22Rv1 (cell line): ENCODE data around the gene KIAA1671.

Experiments
- ZFX ChIP-seq: fragments of 450-650 bp; IDR thresholded peaks from 2 replicates; pipeline ENCODE4 v1.6.1; 2017; ENCODE audit warnings: antibody characterized with exemption, borderline replicate concordance
- TF ChIP-seq, protein P1 (sequence below): fragments of 450-650 bp; IDR thresholded peaks from 2 replicates; pipeline ENCODE4 v1.5.1; 2017; ENCODE audit warnings: mild to moderate bottlenecking

DNA sequence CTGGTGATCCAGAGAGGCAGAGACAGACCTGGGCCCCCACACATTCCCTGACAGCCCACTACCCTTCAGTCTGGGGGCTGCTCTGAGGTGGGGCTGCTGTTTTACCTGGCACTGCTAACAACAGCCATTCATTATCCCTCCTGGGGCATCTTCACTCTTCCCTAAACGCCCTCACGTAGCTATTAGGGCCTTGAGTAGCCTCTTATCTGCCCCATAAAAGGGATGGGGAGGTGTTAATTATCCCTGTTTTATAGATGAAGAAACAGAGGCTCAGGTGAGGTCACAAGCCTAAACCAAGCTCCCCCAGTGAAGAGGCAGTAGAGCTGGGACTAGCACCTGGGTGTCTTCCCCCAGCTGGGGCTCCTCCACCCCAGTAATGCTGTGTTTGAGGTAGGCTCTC is 79.5 kb downstream of the KIAA1671 start:
- TF ChIP-seq, protein P1, sequence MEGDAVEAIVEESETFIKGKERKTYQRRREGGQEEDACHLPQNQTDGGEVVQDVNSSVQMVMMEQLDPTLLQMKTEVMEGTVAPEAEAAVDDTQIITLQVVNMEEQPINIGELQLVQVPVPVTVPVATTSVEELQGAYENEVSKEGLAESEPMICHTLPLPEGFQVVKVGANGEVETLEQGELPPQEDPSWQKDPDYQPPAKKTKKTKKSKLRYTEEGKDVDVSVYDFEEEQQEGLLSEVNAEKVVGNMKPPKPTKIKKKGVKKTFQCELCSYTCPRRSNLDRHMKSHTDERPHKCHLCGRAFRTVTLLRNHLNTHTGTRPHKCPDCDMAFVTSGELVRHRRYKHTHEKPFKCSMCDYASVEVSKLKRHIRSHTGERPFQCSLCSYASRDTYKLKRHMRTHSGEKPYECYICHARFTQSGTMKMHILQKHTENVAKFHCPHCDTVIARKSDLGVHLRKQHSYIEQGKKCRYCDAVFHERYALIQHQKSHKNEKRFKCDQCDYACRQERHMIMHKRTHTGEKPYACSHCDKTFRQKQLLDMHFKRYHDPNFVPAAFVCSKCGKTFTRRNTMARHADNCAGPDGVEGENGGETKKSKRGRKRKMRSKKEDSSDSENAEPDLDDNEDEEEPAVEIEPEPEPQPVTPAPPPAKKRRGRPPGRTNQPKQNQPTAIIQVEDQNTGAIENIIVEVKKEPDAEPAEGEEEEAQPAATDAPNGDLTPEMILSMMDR = no peak
- TF ChIP-seq ZFX = no peak
